HepG2 (cell line): ENCODE data around the gene EPB41L1. TPM values are rescaled to one million over a fixed set of nuclear protein-coding genes. Genes with fewer than 3 reads are reported as not detected.
A peak's percentile ranks its signal among the peaks of the same experiment; 100 is the strongest.

Experiments used
- ATAC-seq: fragments of 200-7000 bp; cut with Tn5 transposase; 3 replicates; pipeline ENCODE4 v1.9.1; 2020; ENCODE audit warnings: mild to moderate bottlenecking, moderate library complexity
- BruUV-seq: library from RNA; stranded (reverse); fragments of 400-500 nt; replicated peaks from 2 replicates; lab custom pipeline; 2021; lab: Mats Ljungman, UMichigan
- CTCF ChIA-PET: fragments of 300-600 bp; formaldehyde crosslinking; extraction: SDS; loops from one replicate; lab custom pipeline; 2021; ENCODE audit warnings: low total read pairs, inconsistent platforms, low intra/inter-chr PET ratio; lab: Yijun Ruan, JAX
- POLR2A ChIA-PET: fragments of 350-600 bp; sonication (Branson Sonifier 250); formaldehyde crosslinking; loops from one replicate; lab custom pipeline; 2020; ENCODE audit warnings: antibody characterized with exemption, inconsistent platforms; lab: Yijun Ruan, JAX
- DNase-seq: peaks from one replicate; pipeline ENCODE4 v3.0.0-alpha.2; 2015; ENCODE audit warnings: low spot score
- FAIRE-seq: peaks from 3 replicates; lab custom pipeline; 2011; peaks lifted over from hg19 to GRCh38; lab: Jason Lieb, UNC
- H2AFZ ChIP-seq: one replicate; pipeline ENCODE4 v1.6.1; 2011; ENCODE audit warnings: low read length, inconsistent platforms
- H3K27ac ChIP-seq: fragments of 300-600 bp; 3 replicates; pipeline ENCODE4 v1.8.0; 2011; ENCODE audit warnings: mixed run types, mild to moderate bottlenecking, mixed read lengths, low read length, inconsistent platforms; ENCODE audit not compliant: insufficient read depth; ENCODE audit errors: extremely low read length
- H3K27me3 ChIP-seq, 2 experiments: fragments of 200-600 bp in 1 of 2; 2 replicates in 1 of 2; 3 replicates in 1 of 2; pipeline versions ENCODE4 v1.6.0 to v1.8.0; 2011; ENCODE audit warnings: low read length in 2 of 2, mild to moderate bottlenecking in 2 of 2, moderate library complexity in 2 of 2, inconsistent platforms in 1 of 2; ENCODE audit not compliant: insufficient read depth in 2 of 2, control insufficient read depth in 1 of 2
- H3K36me3 ChIP-seq, 2 experiments: fragments of 200-600 bp in 1 of 2; replicated peaks in 1 of 2; 2 replicates in 1 of 2; 3 replicates in 1 of 2; pipeline versions ENCODE4 v1.5.1 to v1.8.0; 2011; ENCODE audit warnings: low read length in 2 of 2, inconsistent platforms in 1 of 2; ENCODE audit not compliant: insufficient read depth in 2 of 2, control insufficient read depth in 1 of 2
- H3K4me1 ChIP-seq: 2 replicates; pipeline ENCODE4 v1.5.1; 2012; ENCODE audit warnings: low read length, inconsistent platforms; ENCODE audit not compliant: insufficient read depth
- H3K4me2 ChIP-seq: 2 replicates; pipeline ENCODE4 v1.6.0; 2011; ENCODE audit warnings: low read depth, low read length, inconsistent platforms
- H3K4me3 ChIP-seq, 3 experiments: fragments of 200-600 bp in 1 of 3; sonication (generic), shearing (Covaris generic) in 1 of 3; replicated peaks in 1 of 3; 2 replicates each; pipeline ENCODE4 v1.5.1; 2011 to 2016; ENCODE audit warnings: low read length in 3 of 3, inconsistent platforms in 2 of 3, low read depth in 2 of 3, mild to moderate bottlenecking in 2 of 3, control low read depth in 1 of 3, mixed read lengths in 1 of 3; ENCODE audit not compliant: insufficient read depth in 1 of 3
- H3K79me2 ChIP-seq: one replicate; pipeline ENCODE4 v1.6.1; 2011; ENCODE audit warnings: low read length, inconsistent platforms; ENCODE audit not compliant: insufficient read depth
- H3K9ac ChIP-seq: 2 replicates; pipeline ENCODE4 v1.6.0; 2011; ENCODE audit warnings: mild to moderate bottlenecking, low read depth, low read length, inconsistent platforms; ENCODE audit not compliant: insufficient read depth
- H3K9me3 ChIP-seq: 2 replicates; pipeline ENCODE4 v1.5.1; 2012; ENCODE audit warnings: mild to moderate bottlenecking, low read length
- H4K20me1 ChIP-seq: 2 replicates; pipeline ENCODE4 v1.6.0; 2011; ENCODE audit warnings: inconsistent platforms, mild to moderate bottlenecking, low read length, moderate library complexity; ENCODE audit not compliant: insufficient read depth
- GRHL1 ChIP-seq: sonication (generic); formaldehyde crosslinking; conservative IDR thresholded peaks from 2 replicates; pipeline ENCODE4 v1.8.0; 2022; ENCODE audit warnings: missing genetic modification reagents
- HCFC1 ChIP-seq: fragments of 150-350 bp; IDR thresholded peaks from 2 replicates; pipeline ENCODE4 v1.6.1; 2014; ENCODE audit warnings: low read depth, low read length
- HIVEP1 ChIP-seq: sonication (generic); formaldehyde crosslinking; IDR thresholded peaks from 2 replicates; pipeline ENCODE4 v1.4.0; 2020; ENCODE audit warnings: mild to moderate bottlenecking, missing genetic modification reagents
- ZNF619 ChIP-seq: sonication (generic); formaldehyde crosslinking; IDR thresholded peaks from 2 replicates; pipeline ENCODE4 v1.4.0; 2020; ENCODE audit warnings: mild to moderate bottlenecking, missing genetic modification reagents
- ZNF629 ChIP-seq: sonication (generic); formaldehyde crosslinking; conservative IDR thresholded peaks from 2 replicates; pipeline ENCODE4 v1.5.0; 2020; ENCODE audit warnings: missing genetic modification reagents
- ZNF644 ChIP-seq: IDR thresholded peaks from 2 replicates; pipeline ENCODE4 v1.6.1; 2016; ENCODE audit warnings: low read depth
- ZNF737 ChIP-seq: sonication (generic); formaldehyde crosslinking; IDR thresholded peaks from 2 replicates; pipeline ENCODE4 v1.5.0; 2020; ENCODE audit warnings: missing genetic modification reagents, mild to moderate bottlenecking, borderline replicate concordance
- WGBS: methylation state at CpG from one replicate; pipeline ENCODE4 v1.1.6; 2017; ENCODE audit warnings: low lambda C conversion rate; 5-methylcytosine and 5-hydroxymethylcytosine counted together
- in situ Hi-C: cut with HindIII; loops from 2 replicates; pipeline ENCODE4 v1.10.0; 2017; ENCODE audit warnings: low pct_unique_long_range_greater_than_20kb; ENCODE audit not compliant: extremely low pct_ligation_motif_present
- intact Hi-C: fragments of 100-400 bp; cut with micrococcal nuclease; formaldehyde crosslinking; loops from one replicate; pipeline ENCODE4 v1.10.0; 2022; ENCODE audit not compliant: unreplicated experiment
- polyA plus RNA-seq, 8 experiments: library from polyadenylated mRNA; depleted of rRNA in 3 of 8; stranded (reverse) in 7 of 8; unstranded in 1 of 8; fragments of >200 nt; fragmentation: Illumina TruSeq in 4 of 8; extraction: Trizol in 4 of 8; gene quantifications; 2 replicates each; pipeline versions ENCODE4 v1.2.1 to v1.2.3, GENCODE V29; 2011 to 2016; ENCODE audit warnings: low read depth in 4 of 8, missing spikeins in 1 of 8, mixed read lengths in 1 of 8; ENCODE audit not compliant: insufficient read depth in 1 of 8
- total RNA-seq, 5 experiments: library from RNA; depleted of rRNA; stranded (reverse); fragments of >200 nt; fragmentation: Illumina TruSeq; extraction: Trizol; gene quantifications; 2 replicates each; pipeline ENCODE4 v1.2.3, GENCODE V29; 2016; ENCODE audit warnings: low read depth in 1 of 5
- TF ChIP-seq, protein P1 (sequence below): sonication (generic); formaldehyde crosslinking; IDR thresholded peaks from 2 replicates; pipeline ENCODE4 v1.5.0; 2020; ENCODE audit warnings: missing genetic modification reagents
- TF ChIP-seq, protein P2 (sequence below): sonication (generic); formaldehyde crosslinking; IDR thresholded peaks from 2 replicates; pipeline ENCODE4 v1.4.0; 2020; ENCODE audit warnings: missing genetic modification reagents

The EPB41L1 gene
- total and polyA plus RNA-seq, 2 of the 13 experiments (the other 11 are each of a cell fraction or from before 2014, with no cell fraction given), result 16.7 to 39.0 TPM

DNA sequence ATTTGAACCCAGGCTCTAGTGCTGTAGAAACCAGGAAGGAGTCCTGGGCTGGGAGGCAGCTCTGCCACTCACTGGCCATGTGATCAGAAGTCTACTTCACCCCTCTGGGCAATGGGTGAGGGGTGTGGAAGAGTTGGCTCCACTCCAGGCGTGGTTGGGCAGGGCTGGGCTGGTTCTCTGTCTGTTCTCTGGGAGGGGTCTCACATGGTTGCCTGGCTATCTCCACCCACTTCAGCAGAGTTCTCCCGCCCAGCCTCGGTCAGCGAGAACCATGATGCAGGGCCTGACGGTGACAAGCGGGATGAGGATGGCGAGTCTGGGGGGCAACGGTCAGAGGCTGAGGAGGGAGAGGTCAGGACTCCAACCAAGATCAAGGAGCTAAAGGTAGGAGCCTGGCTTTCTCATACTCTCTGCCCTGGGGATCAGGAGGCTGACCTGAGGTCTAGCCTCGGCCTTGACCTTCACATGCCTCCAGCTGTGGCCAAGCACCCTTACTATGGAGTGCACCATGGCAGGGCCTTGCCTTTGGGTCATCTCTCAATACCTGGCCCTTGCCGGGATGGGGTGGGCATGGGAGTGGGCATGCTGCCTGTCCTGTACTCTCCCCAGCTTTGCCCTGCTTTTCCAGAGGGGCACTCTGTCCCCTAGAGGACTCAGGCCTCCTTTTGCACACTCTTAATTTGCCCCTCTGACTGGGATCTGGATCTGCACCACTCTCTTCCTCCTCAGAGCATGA, 39.6 kb downstream of the EPB41L1 start:
- H2AFZ ChIP-seq, result no peak overlapping the region
- no peaks in the 10 kb centered on the region for H3K9me3 ChIP-seq
- TF ChIP-seq HIVEP1 (peak; percentile 61), ZNF619 (CRISPR knock-in tag) (no peak), ZNF737 (CRISPR knock-in tag) (no peak), ZNF629 (CRISPR knock-in tag) (no peak), GRHL1 (CRISPR knock-in tag) (no peak), HCFC1 (no peak), ZNF644 (CRISPR knock-in tag) (no peak)
- TF ChIP-seq, protein P1, sequence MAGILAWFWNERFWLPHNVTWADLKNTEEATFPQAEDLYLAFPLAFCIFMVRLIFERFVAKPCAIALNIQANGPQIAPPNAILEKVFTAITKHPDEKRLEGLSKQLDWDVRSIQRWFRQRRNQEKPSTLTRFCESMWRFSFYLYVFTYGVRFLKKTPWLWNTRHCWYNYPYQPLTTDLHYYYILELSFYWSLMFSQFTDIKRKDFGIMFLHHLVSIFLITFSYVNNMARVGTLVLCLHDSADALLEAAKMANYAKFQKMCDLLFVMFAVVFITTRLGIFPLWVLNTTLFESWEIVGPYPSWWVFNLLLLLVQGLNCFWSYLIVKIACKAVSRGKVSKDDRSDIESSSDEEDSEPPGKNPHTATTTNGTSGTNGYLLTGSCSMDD, result no peak
- TF ChIP-seq, protein P2, sequence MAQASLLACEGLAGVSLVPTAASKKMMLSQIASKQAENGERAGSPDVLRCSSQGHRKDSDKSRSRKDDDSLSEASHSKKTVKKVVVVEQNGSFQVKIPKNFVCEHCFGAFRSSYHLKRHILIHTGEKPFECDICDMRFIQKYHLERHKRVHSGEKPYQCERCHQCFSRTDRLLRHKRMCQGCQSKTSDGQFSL (CRISPR knock-in tag), result no peak
- intact Hi-C loops, result no loop called here
- peaks cover 37 to 54% of the 10 kb centered on the region in 2 experiments for H3K36me3 ChIP-seq
- no peaks in the 10 kb centered on the region for H3K4me1 ChIP-seq
- ATAC-seq (no peak), FAIRE-seq (no peak), DNase-seq (no peak)
- in situ Hi-C loops, result no loop called here
- no peak overlapping the region for H3K9ac ChIP-seq
- 96% methylated on average over 10 of the region's 10 CpGs for WGBS
- POLR2A ChIA-PET, result no interaction called here
- H3K4me3 ChIP-seq, result no peak overlapping the region
- H3K27ac ChIP-seq, result no peak overlapping the region
- no peaks in the 10 kb centered on the region for H3K27me3 ChIP-seq
- H4K20me1 ChIP-seq, result no peaks in the 10 kb centered on the region
- no peak overlapping the region for H3K4me2 ChIP-seq
- CTCF ChIA-PET, result no interaction called here
- BruUV-seq, result no TSS peak
- H3K79me2 ChIP-seq, result no peaks in the 10 kb centered on the region
